Effector memory CD8-positive, alpha-beta T cell (primary cell): ENCODE measurements around the gene SLC4A9.

Experiments used
- ATAC-seq: fragments of 150-1000 bp; cut with Tn5 transposase; replicated peaks from 2 replicates; pipeline ENCODE4 v1.10.0; 2021; ENCODE audit warnings: mild to moderate bottlenecking, moderate library complexity
- DNase-seq, 3 experiments: peaks; one replicate each; pipeline ENCODE4 v3.0.0; 2021
- H3K27ac Mint-ChIP-seq, 2 donors: one replicate each; pipeline ENCODE4 v1.8.0; 2022; ENCODE audit warnings: mild to moderate bottlenecking in 2 of 2, mixed read lengths in 2 of 2, moderate library complexity in 2 of 2
- H3K27me3 Mint-ChIP-seq, 2 donors: one replicate each; pipeline ENCODE4 v1.8.0; 2022; ENCODE audit warnings: mixed read lengths in 2 of 2
- H3K36me3 Mint-ChIP-seq: one replicate; pipeline ENCODE4 v1.8.0; 2022; ENCODE audit warnings: mild to moderate bottlenecking, moderate library complexity, mixed read lengths; ENCODE audit not compliant: insufficient read depth
- H3K4me1 Mint-ChIP-seq, 2 donors: one replicate each; pipeline ENCODE4 v1.8.0; 2022; ENCODE audit warnings: low read depth in 2 of 2, mixed read lengths in 2 of 2
- H3K4me3 Mint-ChIP-seq, 2 donors: one replicate each; pipeline ENCODE4 v1.8.0; 2022; ENCODE audit warnings: mild to moderate bottlenecking in 2 of 2, mixed read lengths in 2 of 2, moderate library complexity in 2 of 2
- H3K9me3 Mint-ChIP-seq, 2 donors: one replicate each; pipeline ENCODE4 v1.8.0; 2022; ENCODE audit warnings: mixed read lengths in 2 of 2

SLC4A9 gene

GRCh38 chr5:140357726-140358093 lies 2.3 kb upstream of the SLC4A9 start:
- Mint-ChIP-seq H3K9me3 (no peaks in the 10 kb centered on the region), H3K4me3 (peak overlapping the region; percentile 63 to 68), H3K4me1 (peaks cover 6 to 8% of the 10 kb centered on the region in 2 donors), H3K27ac (no peak overlapping the region), H3K27me3 (peaks cover 5 to 18% of the 10 kb centered on the region in 2 donors), H3K36me3 (no peaks in the 10 kb centered on the region)
- ATAC-seq (peak; percentile 99), DNase-seq (peak; percentile 70 to 76 (median 73))

- DNase-seq, result no peak
- no peaks in the 10 kb centered on the region for H3K36me3 Mint-ChIP-seq
- peaks cover 5 to 18% of the 10 kb centered on the region in 2 donors for H3K27me3 Mint-ChIP-seq
- no peak overlapping the region for H3K4me3 Mint-ChIP-seq
- H3K4me1 Mint-ChIP-seq, result peaks cover 12 to 13% of the 10 kb centered on the region in 2 donors
- ATAC-seq, result no peak
- no peak overlapping the region for H3K27ac Mint-ChIP-seq
- H3K9me3 Mint-ChIP-seq, result no peaks in the 10 kb centered on the region
Measured at GRCh38 chr5:140358738-140359310, 1.2 kb upstream of the SLC4A9 start.

DNA sequence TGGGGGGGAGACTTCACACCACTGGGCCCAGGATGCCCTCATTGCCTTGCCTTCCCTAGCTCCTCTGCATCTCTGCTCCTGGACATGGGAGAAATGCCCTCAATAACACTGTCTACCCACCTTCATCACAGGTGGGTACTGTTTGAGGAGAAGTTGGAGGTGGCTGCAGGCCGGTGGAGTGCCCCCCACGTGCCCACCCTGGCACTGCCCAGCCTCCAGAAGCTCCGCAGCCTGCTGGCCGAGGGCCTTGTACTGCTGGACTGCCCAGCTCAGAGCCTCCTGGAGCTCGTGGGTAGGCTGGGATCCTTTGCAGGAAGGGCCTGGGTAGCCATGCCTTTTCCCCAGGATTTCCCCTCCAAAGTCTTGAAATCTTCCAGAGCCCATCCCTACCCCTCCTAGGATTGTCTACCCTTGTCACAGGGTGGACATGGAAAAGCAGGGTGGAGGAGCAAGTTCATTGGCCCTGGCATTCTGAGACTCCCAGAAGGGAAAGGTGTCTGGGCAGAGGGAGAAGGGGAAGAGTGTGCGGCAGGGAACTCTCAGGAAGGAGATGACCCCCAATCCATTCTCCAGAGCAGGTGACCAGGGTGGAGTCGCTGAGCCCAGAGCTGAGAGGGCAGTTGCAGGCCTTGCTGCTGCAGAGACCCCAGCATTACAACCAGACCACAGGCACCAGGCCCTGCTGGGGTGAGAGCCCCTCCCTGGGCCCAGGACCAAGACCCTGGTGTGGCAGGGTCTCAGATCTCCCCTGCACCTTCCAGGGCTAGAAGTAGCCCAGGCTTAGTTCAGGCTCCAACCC lies 886 bp downstream of the SLC4A9 start:
- H3K27ac Mint-ChIP-seq, result no peak overlapping the region
- no peak overlapping the region for H3K4me3 Mint-ChIP-seq
- H3K36me3 Mint-ChIP-seq, result no peaks in the 10 kb centered on the region
- ATAC-seq (no peak), DNase-seq (no peak)
- H3K27me3 Mint-ChIP-seq, result peaks cover 5 to 9% of the 10 kb centered on the region in 2 donors
- no peaks in the 10 kb centered on the region for H3K9me3 Mint-ChIP-seq
- H3K4me1 Mint-ChIP-seq, result peaks cover 12 to 13% of the 10 kb centered on the region in 2 donors

GRCh38 chr5:140361901-140362300 lies 1.9 kb downstream of the SLC4A9 start:
- no peaks in the 10 kb centered on the region for H3K9me3 Mint-ChIP-seq
- H3K4me3 Mint-ChIP-seq, result no peak overlapping the region
- DNase-seq (no peak), ATAC-seq (no peak)
- H3K36me3 Mint-ChIP-seq, result no peaks in the 10 kb centered on the region
- H3K27ac Mint-ChIP-seq, result no peak overlapping the region
- H3K4me1 Mint-ChIP-seq, result peaks cover 12 to 13% of the 10 kb centered on the region in 2 donors
- peaks cover 5 to 9% of the 10 kb centered on the region in 2 donors for H3K27me3 Mint-ChIP-seq

DNA sequence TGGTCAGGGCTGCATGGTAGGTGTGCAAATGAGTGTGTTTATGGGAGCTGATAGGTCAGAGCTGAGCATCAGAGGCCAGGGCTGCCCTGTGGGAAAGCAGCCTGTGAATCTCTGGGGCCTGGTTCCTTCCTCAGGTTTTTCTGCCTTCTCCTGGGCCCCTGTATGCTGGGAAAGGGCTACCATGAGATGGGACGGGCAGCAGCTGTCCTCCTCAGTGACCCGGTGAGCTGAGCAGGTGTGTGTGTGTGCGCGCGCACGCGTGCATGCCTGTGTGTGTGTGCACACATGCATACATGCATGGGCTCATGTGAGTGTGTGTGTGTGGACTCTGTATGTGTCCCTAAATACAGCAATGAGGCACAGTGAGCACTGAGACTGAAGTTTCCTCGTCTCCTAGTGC lies 2.3 kb downstream of the SLC4A9 start:
- ATAC-seq, result no peak
- no peak for DNase-seq
- Mint-ChIP-seq H3K4me1 (peaks cover 11 to 12% of the 10 kb centered on the region in 2 donors), H3K9me3 (no peaks in the 10 kb centered on the region), H3K27me3 (peaks cover 5 to 9% of the 10 kb centered on the region in 2 donors), H3K36me3 (no peaks in the 10 kb centered on the region), H3K27ac (no peak overlapping the region), H3K4me3 (no peak overlapping the region)

- Mint-ChIP-seq H3K36me3 (no peaks in the 10 kb centered on the region), H3K4me1 (peaks cover 4 to 6% of the 10 kb centered on the region in 2 donors), H3K9me3 (no peaks in the 10 kb centered on the region), H3K27me3 (peaks cover 0 to 2% of the 10 kb centered on the region in 2 donors), H3K4me3 (peak overlapping the region; percentile 75 to 77), H3K27ac (peak overlapping the region in 1 of 2 donors; percentile 77)
- peak; percentile 99 for ATAC-seq
- peak; percentile 80 to 84 (median 80) for DNase-seq
Measured at GRCh38 chr5:140362875-140363630, 3.1 kb downstream of the SLC4A9 start.

- Mint-ChIP-seq H3K4me1 (peaks cover 4 to 6% of the 10 kb centered on the region in 2 donors), H3K36me3 (no peaks in the 10 kb centered on the region), H3K27ac (peak overlapping the region in 1 of 2 donors; percentile 77), H3K9me3 (no peaks in the 10 kb centered on the region), H3K4me3 (peak overlapping the region; percentile 75 to 77), H3K27me3 (no peaks in the 10 kb centered on the region)
- no peak for ATAC-seq
- DNase-seq, result no peak
Measured at GRCh38 chr5:140363631-140364471, 3.9 kb downstream of the SLC4A9 start.

DNA sequence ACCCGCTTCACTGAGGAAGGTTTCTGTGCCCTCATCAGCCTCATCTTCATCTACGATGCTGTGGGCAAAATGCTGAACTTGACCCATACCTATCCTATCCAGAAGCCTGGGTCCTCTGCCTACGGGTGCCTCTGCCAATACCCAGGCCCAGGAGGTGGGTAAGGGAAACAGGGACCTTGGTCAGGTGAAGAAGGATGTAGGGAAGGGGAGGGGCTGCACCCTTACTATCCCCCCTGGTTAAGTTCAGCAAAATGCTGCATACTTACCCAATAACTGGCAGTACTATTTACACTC lies 4.4 kb downstream of the SLC4A9 start:
- no peaks in the 10 kb centered on the region for H3K9me3 Mint-ChIP-seq
- DNase-seq, result no peak
- H3K4me1 Mint-ChIP-seq, result peaks cover 4 to 6% of the 10 kb centered on the region in 2 donors
- no peaks in the 10 kb centered on the region for H3K27me3 Mint-ChIP-seq
- H3K4me3 Mint-ChIP-seq, result no peak overlapping the region
- no peak overlapping the region for H3K27ac Mint-ChIP-seq
- no peak for ATAC-seq
- no peaks in the 10 kb centered on the region for H3K36me3 Mint-ChIP-seq

GRCh38 chr5:140365282-140365681 lies 5.3 kb downstream of the SLC4A9 start:
- Mint-ChIP-seq H3K27me3 (no peaks in the 10 kb centered on the region), H3K36me3 (no peaks in the 10 kb centered on the region), H3K9me3 (no peaks in the 10 kb centered on the region), H3K27ac (no peak overlapping the region), H3K4me1 (peaks cover 4 to 6% of the 10 kb centered on the region in 2 donors), H3K4me3 (no peak overlapping the region)
- no peak for ATAC-seq
- no peak for DNase-seq

GRCh38 chr5:140365941-140366340 lies 5.9 kb downstream of the SLC4A9 start:
- no peak for ATAC-seq
- no peak overlapping the region for H3K4me3 Mint-ChIP-seq
- no peak for DNase-seq
- peaks cover 4 to 6% of the 10 kb centered on the region in 2 donors for H3K4me1 Mint-ChIP-seq
- no peak overlapping the region for H3K27ac Mint-ChIP-seq
- H3K27me3 Mint-ChIP-seq, result no peaks in the 10 kb centered on the region
- H3K36me3 Mint-ChIP-seq, result no peaks in the 10 kb centered on the region
- no peaks in the 10 kb centered on the region for H3K9me3 Mint-ChIP-seq

DNA sequence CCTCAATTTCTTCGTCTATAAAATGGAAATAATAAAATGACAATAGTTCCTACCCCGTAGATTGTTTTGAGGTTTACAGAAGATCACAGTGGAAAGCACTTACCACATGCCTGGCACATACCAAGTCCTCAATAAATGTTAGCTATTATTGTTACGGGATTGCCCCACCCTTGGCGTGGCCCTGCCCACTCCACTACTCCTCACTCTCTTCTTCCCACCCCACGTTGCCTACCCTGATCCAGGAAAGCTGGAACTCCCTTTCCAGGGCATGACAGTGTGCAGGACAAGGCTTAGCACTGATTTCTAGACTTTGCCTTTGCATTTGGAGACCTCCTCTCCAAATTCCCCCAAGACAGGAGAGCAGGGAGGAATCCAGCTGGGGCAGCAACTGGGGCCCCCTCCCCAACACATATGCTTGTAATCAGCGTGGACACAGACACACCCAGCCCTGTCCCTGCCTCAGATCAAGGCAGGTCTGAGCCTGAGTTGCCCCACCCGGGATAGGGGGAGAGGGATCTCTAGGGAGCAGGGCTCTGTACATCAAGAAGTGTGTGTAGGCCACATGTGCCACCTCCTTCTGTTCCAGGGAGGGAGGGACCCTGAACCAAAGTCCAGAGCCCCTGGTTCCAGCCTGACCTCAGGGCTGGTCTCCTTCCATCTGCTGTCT lies 6.7 kb downstream of the SLC4A9 start:
- no peak overlapping the region for H3K27ac Mint-ChIP-seq
- no peaks in the 10 kb centered on the region for H3K27me3 Mint-ChIP-seq
- no peak overlapping the region for H3K4me3 Mint-ChIP-seq
- peaks cover 4 to 6% of the 10 kb centered on the region in 2 donors for H3K4me1 Mint-ChIP-seq
- DNase-seq, result no peak
- no peaks in the 10 kb centered on the region for H3K9me3 Mint-ChIP-seq
- ATAC-seq, result no peak
- no peaks in the 10 kb centered on the region for H3K36me3 Mint-ChIP-seq

DNA sequence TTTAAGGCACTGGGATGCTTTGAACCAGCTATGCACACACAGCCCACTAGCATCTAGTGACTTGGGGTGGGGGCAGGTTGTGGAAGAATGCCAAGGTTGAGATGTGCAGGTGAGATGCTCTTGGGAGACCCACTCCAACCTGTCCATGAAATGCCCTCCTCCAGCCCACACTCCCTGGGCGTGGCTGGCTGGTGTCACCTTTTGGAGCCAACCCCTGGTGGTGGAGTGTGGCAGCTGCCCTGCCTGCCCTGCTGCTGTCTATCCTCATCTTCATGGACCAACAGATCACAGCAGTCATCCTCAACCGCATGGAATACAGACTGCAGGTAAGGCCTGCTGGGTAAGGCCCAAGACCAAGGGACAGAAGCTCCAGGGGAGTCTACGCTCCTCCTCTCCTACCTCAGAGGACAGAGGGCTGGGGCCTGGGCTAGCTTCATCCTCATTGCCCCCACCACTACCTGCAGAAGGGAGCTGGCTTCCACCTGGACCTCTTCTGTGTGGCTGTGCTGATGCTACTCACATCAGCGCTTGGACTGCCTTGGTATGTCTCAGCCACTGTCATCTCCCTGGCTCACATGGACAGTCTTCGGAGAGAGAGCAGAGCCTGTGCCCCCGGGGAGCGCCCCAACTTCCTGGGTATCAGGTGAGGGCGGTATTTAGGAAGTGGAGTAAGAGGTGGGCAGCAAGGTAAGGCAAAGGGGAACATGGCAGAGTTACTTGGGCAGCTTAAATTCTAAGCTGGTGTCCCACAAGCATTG lies 7.4 kb downstream of the SLC4A9 start:
- Mint-ChIP-seq H3K9me3 (no peaks in the 10 kb centered on the region), H3K27ac (no peak overlapping the region), H3K27me3 (no peaks in the 10 kb centered on the region), H3K4me1 (peaks cover 4 to 6% of the 10 kb centered on the region in 2 donors), H3K4me3 (no peak overlapping the region), H3K36me3 (no peaks in the 10 kb centered on the region)
- DNase-seq, result no peak
- ATAC-seq, result no peak
